ENCODE results near the gene COL25A1.

- TF ChIP-seq POLR2A (IDR thresholded peaks at IDR 0.05), result no peak
- TF ChIP-seq CTCF (IDR thresholded peaks at IDR 0.05), result no peak
Observed at GRCh38 chr4:108919226-108919893, 383.1 kb downstream of the COL25A1 start.
